Measurements from ENCODE around the gene LRP6.
"Not testable (repeated sequence)": the region's sequence is repeated elsewhere in the genome, so short reads cannot be mapped to it uniquely, and the experiment has no call there.

Gene LRP6

GRCh38 chr12:12266873-12267741 is at the start of gene LRP6:
Gene LRP6, minus strand, starts transcription at chr12:12267044. Its CDS starts 309 bp downstream, at chr12:12266735.
- peak within 1 kb of the TSS; percentile 88 for H3K4me3 ChIP-seq (replicated peaks; ENCODE audit: low read depth, low read length)
- TF ChIP-seq CTCF (IDR thresholded peaks at IDR 0.05; ENCODE audit: low read depth, low read length, missing control alignments), result no peak
- peak; percentile 57 for DNase-seq (ENCODE audit: extremely low read depth, low read depth)

- no peak for DNase-seq (ENCODE audit: extremely low read depth, low read depth)
- TF ChIP-seq CTCF (IDR thresholded peaks at IDR 0.05; ENCODE audit: low read depth, low read length, missing control alignments), result no peak
- H3K4me3 ChIP-seq (replicated peaks; ENCODE audit: low read depth, low read length), result no peak overlapping the region
Observed at GRCh38 chr12:12315838-12316237, 49.0 kb upstream of the LRP6 start.

GRCh38 chr12:12310695-12311094 is 43.9 kb upstream of the LRP6 start:
- H3K4me3 ChIP-seq (replicated peaks; ENCODE audit: low read depth, low read length); DNase-seq (ENCODE audit: extremely low read depth, low read depth): not testable (repeated sequence)

DNA sequence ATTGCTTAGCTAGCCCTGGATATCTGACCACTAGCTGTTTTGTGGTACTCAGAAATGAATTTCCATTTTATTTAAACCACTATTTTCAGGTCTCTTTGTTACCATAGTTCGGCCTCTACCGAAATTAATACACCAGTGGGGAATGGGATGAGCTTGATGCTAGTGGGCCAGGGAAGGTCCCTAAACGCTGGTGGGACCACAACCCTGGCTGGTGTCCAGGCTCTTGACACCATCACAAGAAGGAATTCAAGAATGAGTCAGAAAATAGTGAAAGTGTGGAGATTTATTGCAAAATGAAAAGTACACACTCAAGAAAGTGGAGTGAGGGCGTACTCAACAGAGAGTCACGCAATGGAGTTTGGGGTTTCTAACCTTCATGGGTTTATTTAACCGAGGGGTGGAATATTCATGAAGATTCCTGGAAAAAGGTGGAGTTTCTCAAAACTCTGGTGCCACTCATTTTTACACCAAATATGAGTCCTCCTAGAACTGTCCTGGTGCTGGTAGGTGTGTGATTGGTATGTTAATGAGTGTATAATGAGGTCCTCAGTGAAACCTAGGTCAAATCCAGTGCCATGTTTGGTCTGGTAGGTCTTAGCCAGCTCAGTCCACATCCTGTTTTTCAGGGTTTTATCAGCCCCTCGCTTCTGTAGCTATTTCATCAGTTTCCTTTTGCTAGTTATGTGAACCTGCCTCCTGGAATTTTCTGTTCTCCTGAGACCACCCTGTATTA is 38.9 kb upstream of the LRP6 start:
- DNase-seq (ENCODE audit: extremely low read depth, low read depth), result no peak
- H3K4me3 ChIP-seq (replicated peaks; ENCODE audit: low read depth, low read length), result no peak overlapping the region
- no peak for TF ChIP-seq CTCF (IDR thresholded peaks at IDR 0.05; ENCODE audit: low read depth, low read length, missing control alignments)

DNA sequence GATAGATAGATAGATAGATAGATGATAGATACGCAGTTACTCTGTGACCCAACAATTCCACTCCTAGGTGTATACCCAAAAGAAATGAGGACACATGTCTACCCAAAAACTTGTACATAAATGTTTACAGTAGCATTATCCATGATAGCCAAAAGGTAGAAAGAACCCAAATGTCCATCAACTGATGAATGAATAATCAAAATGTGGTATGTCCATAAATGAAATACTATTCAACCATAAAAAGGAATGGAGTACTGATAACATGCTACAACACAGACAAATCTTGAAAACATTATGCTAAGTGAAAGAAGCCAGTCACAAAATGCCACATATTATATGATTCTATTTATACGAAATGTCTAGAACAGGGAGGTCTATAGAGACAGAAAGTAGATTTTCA is 36.1 kb upstream of the LRP6 start:
- no peak for DNase-seq (ENCODE audit: extremely low read depth, low read depth)
- H3K4me3 ChIP-seq (replicated peaks; ENCODE audit: low read depth, low read length), result no peak overlapping the region
- TF ChIP-seq CTCF (IDR thresholded peaks at IDR 0.05; ENCODE audit: low read depth, low read length, missing control alignments), result no peak

- no peak for DNase-seq (ENCODE audit: extremely low read depth, low read depth)
- TF ChIP-seq CTCF (IDR thresholded peaks at IDR 0.05; ENCODE audit: low read depth, low read length, missing control alignments), result no peak
- H3K4me3 ChIP-seq (replicated peaks; ENCODE audit: low read depth, low read length), result no peak overlapping the region
Observed at GRCh38 chr12:12301122-12301521, 34.3 kb upstream of the LRP6 start.

DNA sequence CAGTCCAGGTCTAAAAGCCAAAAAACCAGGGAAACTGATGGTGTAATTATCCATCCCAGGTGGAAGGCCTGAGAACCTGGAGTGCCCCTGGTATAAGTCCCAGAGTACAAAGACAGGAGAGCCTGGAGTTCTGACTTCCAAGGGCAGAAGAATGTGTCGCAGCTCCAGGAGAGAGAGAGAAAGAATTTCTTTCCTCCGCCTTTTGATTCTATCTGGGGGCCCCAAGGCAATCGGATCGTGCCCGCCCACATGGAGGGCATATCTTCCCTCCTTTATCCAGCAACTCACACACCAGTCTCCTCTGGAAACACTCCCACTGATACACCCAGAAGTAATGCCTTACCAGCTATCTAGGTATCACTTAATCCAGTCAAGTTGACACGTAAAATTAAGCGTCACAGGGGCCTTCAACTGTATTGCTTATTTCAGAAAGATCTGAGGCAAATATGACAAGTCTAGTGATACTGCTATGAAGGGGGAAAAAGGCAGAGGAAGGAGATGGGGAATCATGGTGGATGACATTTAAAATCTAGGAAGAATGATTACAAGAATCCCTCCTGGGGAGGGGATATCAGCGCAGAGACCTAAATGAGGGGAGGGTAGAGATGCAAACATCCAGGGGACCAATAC is 30.5 kb upstream of the LRP6 start:
- no peak overlapping the region for H3K4me3 ChIP-seq (replicated peaks; ENCODE audit: low read depth, low read length)
- TF ChIP-seq CTCF (IDR thresholded peaks at IDR 0.05; ENCODE audit: low read depth, low read length, missing control alignments), result no peak
- DNase-seq (ENCODE audit: extremely low read depth, low read depth), result no peak
